ENCODE data around the gene MPDZ. TPM values are rescaled to one million over a fixed set of nuclear protein-coding genes. Genes with fewer than 3 reads are reported as not detected.

MPDZ gene
- total RNA-seq, 4 donors from 2014 or later = 3.2 to 16.6 (median 5.3) TPM

GRCh38 chr9:13063880-13064459 is 215.5 kb downstream of the MPDZ start:
- H3K36me3 ChIP-seq = no peaks in the 10 kb centered on the region
- H3K9me3 ChIP-seq = no peaks in the 10 kb centered on the region
- DNase-seq = no peak
- TF ChIP-seq POLR2A (IDR thresholded peaks at IDR 0.05) (no peak), CTCF (IDR thresholded peaks at IDR 0.05) (no peak)
- no peak overlapping the region for H3K4me3 ChIP-seq
- no peak overlapping the region for H3K27ac ChIP-seq
- intact Hi-C loops (cut with DNase I) = no loop called here
- H3K4me1 ChIP-seq = no peaks in the 10 kb centered on the region
- peaks cover 0 to 20% (median 0%) of the 10 kb centered on the region in 4 donors for H3K27me3 ChIP-seq

GRCh38 chr9:13061390-13061789 is 218.1 kb downstream of the MPDZ start:
- intact Hi-C loops (cut with DNase I) = no loop called here
- no peak for DNase-seq
- no peak for TF ChIP-seq CTCF (IDR thresholded peaks at IDR 0.05)
- TF ChIP-seq POLR2A (IDR thresholded peaks at IDR 0.05) = no peak
- no peaks in the 10 kb centered on the region for H3K36me3 ChIP-seq
- H3K27me3 ChIP-seq = peaks cover 0 to 14% (median 0%) of the 10 kb centered on the region in 4 donors
- no peak overlapping the region for H3K27ac ChIP-seq
- H3K9me3 ChIP-seq = no peaks in the 10 kb centered on the region
- H3K4me3 ChIP-seq = no peak overlapping the region
- H3K4me1 ChIP-seq = no peaks in the 10 kb centered on the region
- 39 to 63% methylated on average over 3 of the region's 3 CpGs for WGBS, 2 donors
